SU-DHL-6 (cell line): Measurements from ENCODE around the gene TRIM75.

Source experiments
- EZH2phosphoT487 ChIP-seq: fragments of 200-600 bp; sonication (generic), shearing (Covaris generic); conservative IDR thresholded peaks from 2 replicates; pipeline ENCODE4 v1.6.1; 2018; ENCODE audit warnings: mild to moderate bottlenecking, antibody characterized with exemption, low read length, moderate library complexity, mixed read lengths
- TF ChIP-seq, protein P1 (sequence below): fragments of 200-600 bp; sonication (generic); IDR thresholded peaks from one replicate; pipeline ENCODE4 v1.5.1; 2017; ENCODE audit warnings: antibody characterized with exemption, mild to moderate bottlenecking, low read length, moderate library complexity; ENCODE audit not compliant: insufficient read depth, poor library complexity, severe bottlenecking

DNA sequence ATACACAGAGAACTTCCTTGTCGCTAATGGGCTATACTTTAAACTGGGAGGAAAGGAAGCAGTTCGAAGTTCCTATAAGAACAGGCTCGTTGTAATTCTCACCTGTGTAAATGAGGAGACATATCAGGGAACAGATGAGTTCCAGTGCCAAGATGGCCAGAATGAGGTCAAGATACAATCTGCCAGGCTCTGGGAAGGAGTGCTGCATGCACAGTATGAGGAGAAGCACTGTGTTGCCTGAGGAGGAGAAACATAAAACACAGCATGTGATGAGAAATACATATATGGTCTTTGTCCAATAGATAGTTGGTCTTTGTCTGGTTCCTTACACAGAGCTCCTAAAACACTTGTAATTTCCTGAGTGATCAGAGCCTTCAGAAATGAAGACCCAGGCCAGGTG is 34.7 kb downstream of the TRIM75 start:
- TF ChIP-seq, protein P1, sequence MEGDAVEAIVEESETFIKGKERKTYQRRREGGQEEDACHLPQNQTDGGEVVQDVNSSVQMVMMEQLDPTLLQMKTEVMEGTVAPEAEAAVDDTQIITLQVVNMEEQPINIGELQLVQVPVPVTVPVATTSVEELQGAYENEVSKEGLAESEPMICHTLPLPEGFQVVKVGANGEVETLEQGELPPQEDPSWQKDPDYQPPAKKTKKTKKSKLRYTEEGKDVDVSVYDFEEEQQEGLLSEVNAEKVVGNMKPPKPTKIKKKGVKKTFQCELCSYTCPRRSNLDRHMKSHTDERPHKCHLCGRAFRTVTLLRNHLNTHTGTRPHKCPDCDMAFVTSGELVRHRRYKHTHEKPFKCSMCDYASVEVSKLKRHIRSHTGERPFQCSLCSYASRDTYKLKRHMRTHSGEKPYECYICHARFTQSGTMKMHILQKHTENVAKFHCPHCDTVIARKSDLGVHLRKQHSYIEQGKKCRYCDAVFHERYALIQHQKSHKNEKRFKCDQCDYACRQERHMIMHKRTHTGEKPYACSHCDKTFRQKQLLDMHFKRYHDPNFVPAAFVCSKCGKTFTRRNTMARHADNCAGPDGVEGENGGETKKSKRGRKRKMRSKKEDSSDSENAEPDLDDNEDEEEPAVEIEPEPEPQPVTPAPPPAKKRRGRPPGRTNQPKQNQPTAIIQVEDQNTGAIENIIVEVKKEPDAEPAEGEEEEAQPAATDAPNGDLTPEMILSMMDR, result no peak
- TF ChIP-seq EZH2phosphoT487, result no peak
